Measurements from ENCODE around the gene PCDH9.

PCDH9 gene

GRCh38 chr13:66358564-66358963 lies 871.6 kb downstream of the PCDH9 start:
- in situ Hi-C loops (cut with MboI; ENCODE audit: low sequenced_read_pairs, unreplicated experiment): no loop called here
- TF ChIP-seq, protein P1, sequence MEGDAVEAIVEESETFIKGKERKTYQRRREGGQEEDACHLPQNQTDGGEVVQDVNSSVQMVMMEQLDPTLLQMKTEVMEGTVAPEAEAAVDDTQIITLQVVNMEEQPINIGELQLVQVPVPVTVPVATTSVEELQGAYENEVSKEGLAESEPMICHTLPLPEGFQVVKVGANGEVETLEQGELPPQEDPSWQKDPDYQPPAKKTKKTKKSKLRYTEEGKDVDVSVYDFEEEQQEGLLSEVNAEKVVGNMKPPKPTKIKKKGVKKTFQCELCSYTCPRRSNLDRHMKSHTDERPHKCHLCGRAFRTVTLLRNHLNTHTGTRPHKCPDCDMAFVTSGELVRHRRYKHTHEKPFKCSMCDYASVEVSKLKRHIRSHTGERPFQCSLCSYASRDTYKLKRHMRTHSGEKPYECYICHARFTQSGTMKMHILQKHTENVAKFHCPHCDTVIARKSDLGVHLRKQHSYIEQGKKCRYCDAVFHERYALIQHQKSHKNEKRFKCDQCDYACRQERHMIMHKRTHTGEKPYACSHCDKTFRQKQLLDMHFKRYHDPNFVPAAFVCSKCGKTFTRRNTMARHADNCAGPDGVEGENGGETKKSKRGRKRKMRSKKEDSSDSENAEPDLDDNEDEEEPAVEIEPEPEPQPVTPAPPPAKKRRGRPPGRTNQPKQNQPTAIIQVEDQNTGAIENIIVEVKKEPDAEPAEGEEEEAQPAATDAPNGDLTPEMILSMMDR (IDR thresholded peaks at IDR 0.05; ENCODE audit: borderline replicate concordance, control extremely low read depth, extremely low read depth, insufficient read depth, missing control alignments): no peak
- DNase-seq (ENCODE audit: low spot score): no peak

GRCh38 chr13:66357463-66357862 lies 872.7 kb downstream of the PCDH9 start:
- in situ Hi-C loops (cut with MboI; ENCODE audit: low sequenced_read_pairs, unreplicated experiment): no loop called here

DNA sequence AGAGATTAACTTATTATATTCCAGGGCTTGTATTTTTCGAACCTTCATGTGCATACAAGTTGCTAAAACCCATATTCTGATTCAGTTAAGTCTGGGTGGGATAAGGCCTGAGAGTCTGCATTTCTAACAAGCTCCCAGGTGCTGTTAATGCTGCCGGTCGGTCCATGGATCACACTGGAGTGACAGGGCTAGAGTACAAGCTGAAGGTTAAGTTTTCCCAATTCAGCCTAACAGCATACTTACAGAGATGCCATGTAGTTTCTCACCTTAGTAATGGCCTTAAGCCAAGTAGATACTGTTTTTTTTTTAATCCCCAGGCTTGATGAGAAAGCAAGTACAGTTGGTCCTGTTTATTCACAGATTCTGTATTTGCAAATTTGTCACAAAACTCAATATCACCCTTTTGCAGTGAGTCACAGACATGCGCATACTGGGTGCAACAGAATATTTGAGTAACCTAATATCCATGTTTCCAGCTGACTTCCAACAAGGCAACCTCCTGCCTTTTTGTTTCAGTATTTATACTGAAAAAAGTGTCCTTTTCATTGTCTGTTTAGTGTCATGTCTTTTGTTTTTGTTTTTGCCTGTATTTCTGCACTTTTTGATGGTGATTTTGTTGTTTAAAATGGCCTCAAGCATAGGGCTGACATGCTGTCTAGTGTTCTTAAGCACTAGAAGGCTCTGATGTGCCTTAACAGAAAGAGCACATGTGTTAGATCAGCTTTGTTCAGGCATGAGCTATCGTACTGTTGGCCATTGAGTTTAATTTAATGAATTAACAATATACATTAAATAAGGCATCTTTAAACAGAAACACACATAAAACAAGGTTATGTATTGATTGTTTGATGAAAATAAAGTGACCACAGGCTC lies 875.0 kb downstream of the PCDH9 start:
- TF ChIP-seq, protein P1 (IDR thresholded peaks at IDR 0.05; ENCODE audit: borderline replicate concordance, control extremely low read depth, extremely low read depth, insufficient read depth, missing control alignments): no peak
- in situ Hi-C loops (cut with MboI; ENCODE audit: low sequenced_read_pairs, unreplicated experiment): no loop called here
- no peak for DNase-seq (ENCODE audit: low spot score)

More at GRCh38 chr13:66357463-66357862, 872.7 kb downstream of the PCDH9 start:
- no peak for DNase-seq (ENCODE audit: low spot score)
- TF ChIP-seq, protein P1 (IDR thresholded peaks at IDR 0.05; ENCODE audit: borderline replicate concordance, control extremely low read depth, extremely low read depth, insufficient read depth, missing control alignments): no peak

GRCh38 chr13:66353664-66354063 lies 876.5 kb downstream of the PCDH9 start:
- TF ChIP-seq, protein P1 (IDR thresholded peaks at IDR 0.05; ENCODE audit: borderline replicate concordance, control extremely low read depth, extremely low read depth, insufficient read depth, missing control alignments): no peak
- in situ Hi-C loops (cut with MboI; ENCODE audit: low sequenced_read_pairs, unreplicated experiment): no loop called here
- no peak for DNase-seq (ENCODE audit: low spot score)

DNA sequence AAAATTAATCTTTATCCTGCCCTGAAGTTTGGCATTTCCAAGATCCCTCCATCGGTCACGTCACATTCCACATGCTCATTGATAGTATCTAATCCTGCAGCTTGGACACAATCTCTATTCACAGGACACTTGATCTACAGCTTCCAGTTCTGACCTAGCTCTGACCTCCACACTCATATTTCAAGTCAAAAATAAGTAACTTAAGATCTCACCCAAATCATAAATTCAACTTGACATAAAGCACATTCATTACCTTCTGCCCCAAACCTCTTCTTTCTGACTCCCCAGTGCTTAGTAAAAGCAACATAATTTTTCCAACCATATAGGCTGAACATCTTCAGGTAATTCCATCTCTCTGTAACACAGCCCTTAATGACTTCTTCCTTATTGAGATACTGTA lies 880.2 kb downstream of the PCDH9 start:
- in situ Hi-C loops (cut with MboI; ENCODE audit: low sequenced_read_pairs, unreplicated experiment): no loop called here
- TF ChIP-seq, protein P1 (IDR thresholded peaks at IDR 0.05; ENCODE audit: borderline replicate concordance, control extremely low read depth, extremely low read depth, insufficient read depth, missing control alignments): no peak
- DNase-seq (ENCODE audit: low spot score): no peak

DNA sequence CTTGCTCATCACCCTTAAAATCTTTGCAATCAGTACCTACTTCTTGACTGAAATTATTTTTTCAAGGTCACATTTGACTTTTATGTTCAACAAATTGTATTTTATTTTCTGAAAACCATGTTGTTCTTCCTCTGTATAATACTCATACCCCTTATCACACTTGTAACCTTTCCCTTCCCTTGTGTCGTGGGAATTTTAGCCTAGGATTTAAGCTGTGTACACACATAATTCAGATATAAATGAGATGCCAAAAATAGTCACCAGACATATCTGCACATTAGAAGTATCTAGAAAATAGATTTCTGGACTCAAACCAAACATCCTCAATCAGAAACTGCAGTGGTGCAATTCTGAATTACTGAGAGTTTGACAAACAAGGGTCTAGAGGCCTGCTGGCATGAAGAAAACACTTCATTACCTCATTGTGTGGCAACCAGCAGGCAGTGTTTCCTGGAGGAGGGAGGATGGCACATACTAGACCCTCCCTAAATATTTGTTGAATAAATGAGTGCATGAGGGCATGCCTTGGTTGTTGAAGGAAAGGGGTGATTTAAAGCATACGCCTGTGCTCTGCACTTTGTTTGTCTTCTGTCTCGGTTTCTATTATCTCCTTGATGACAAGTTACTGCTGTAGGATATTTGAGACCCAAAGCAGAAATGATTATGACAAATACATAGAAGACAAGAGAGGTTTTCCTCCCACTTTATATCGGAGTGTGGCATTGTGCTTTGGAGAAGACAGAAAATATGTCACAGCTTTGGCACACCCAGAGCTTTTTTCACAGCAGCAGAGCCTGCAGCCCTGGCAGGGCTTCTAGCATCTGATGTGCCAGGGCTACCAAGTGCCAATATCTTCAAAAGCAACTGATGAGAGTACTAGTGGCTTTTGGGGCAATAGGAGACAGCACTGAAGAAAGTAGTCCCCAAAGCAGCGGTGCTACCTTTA lies 881.1 kb downstream of the PCDH9 start:
- in situ Hi-C loops (cut with MboI; ENCODE audit: low sequenced_read_pairs, unreplicated experiment): no loop called here
- TF ChIP-seq, protein P1 (IDR thresholded peaks at IDR 0.05; ENCODE audit: borderline replicate concordance, control extremely low read depth, extremely low read depth, insufficient read depth, missing control alignments): no peak
- no peak for DNase-seq (ENCODE audit: low spot score)

Data from GM13976 (cell line).